Measurements from ENCODE around the gene PPP2R2C. TPM values are rescaled to one million over a fixed set of nuclear protein-coding genes. Genes with fewer than 3 reads are reported as not detected.

The PPP2R2C gene
- polyA plus RNA-seq, 1 donor (not counting 4 experiments of a cell fraction or from before 2014, with no cell fraction given), result 12.3 TPM

DNA sequence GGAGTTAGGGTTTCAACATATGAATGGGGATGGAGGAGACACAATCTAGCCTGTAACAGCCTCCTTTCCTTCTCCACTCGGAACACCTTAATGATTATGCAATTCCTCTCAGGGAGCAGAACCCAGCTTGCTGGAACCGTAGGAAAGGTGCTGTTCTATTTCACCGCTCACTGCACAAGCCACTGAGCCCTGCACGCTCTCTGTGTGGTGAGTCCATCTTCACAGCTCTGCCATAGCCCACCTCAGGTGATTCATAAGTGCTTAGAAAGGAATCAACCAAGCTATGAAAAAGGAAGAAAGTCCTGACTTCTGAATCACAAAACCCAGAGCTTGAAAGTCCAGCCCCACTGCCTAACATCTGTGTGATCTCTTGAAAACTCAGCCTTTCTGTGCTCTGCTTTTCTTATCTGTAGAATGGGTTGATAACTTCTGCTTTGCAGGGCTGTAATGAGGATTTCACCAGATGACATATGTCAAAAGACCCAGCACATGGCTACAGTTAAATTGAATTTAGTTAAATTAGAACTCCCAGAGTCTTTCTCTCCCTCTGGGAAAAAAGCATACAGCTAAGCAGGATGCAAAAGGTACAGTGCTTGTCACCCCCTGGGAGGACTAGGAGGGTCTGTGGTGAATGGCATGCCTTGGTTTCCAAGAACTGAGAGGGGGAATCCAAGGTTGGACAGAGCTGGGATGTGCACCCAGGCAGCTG lies 111.2 kb downstream of the PPP2R2C start:
- H3K4me2 ChIP-seq (ENCODE audit: control insufficient read depth, extremely low read depth, insufficient read depth, low read depth, low read length), result no peak overlapping the region
- dilution Hi-C loops (cut with MboI; ENCODE audit: extremely low pct_ligation_motif_present, low sequenced_read_pairs), result no loop called here
- no peaks in the 10 kb centered on the region for H3K9me1 ChIP-seq (ENCODE audit: control insufficient read depth, extremely low read depth, insufficient read depth, low read length)

DNA sequence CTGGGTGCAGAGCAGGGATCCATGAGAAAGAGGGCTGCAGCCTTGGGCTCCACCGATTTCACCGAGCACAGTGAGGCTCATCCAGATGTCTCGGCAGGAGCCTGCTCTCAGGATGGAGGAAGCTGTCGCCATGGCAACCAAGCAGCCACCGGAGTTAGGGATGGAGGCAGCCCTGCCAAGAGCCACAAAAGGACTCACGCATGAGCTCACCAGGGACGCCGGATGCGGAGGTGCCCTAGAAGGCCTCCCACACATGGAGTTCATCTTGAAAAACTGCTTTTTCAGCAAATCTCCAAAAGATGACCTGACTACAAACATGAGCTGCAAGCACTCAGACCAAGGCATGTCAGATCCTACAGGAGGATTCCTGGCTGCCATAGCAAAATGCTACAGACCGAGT lies 112.0 kb downstream of the PPP2R2C start:
- no peak for TF ChIP-seq EZH2 (IDR thresholded peaks at IDR 0.05; ENCODE audit: low read length)
- TF ChIP-seq, protein P1, sequence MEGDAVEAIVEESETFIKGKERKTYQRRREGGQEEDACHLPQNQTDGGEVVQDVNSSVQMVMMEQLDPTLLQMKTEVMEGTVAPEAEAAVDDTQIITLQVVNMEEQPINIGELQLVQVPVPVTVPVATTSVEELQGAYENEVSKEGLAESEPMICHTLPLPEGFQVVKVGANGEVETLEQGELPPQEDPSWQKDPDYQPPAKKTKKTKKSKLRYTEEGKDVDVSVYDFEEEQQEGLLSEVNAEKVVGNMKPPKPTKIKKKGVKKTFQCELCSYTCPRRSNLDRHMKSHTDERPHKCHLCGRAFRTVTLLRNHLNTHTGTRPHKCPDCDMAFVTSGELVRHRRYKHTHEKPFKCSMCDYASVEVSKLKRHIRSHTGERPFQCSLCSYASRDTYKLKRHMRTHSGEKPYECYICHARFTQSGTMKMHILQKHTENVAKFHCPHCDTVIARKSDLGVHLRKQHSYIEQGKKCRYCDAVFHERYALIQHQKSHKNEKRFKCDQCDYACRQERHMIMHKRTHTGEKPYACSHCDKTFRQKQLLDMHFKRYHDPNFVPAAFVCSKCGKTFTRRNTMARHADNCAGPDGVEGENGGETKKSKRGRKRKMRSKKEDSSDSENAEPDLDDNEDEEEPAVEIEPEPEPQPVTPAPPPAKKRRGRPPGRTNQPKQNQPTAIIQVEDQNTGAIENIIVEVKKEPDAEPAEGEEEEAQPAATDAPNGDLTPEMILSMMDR (optimal IDR thresholded peaks at IDR 0.05 in 1 of 3, IDR thresholded peaks at IDR 0.05 in 1 of 3, conservative IDR thresholded peaks at IDR 0.05 in 1 of 3; ENCODE audit: extremely low read depth in 1 of 3, insufficient read depth in 2 of 3, low read length in 3 of 3), result no peak
- H2AFZ ChIP-seq (ENCODE audit: control insufficient read depth, low read length), result no peak overlapping the region
- no peaks in the 10 kb centered on the region for H3K9me1 ChIP-seq (ENCODE audit: control insufficient read depth, extremely low read depth, insufficient read depth, low read length)
- H3K27me3 ChIP-seq (ENCODE audit: control insufficient read depth, extremely low read depth, insufficient read depth, low read length), result no peaks in the 10 kb centered on the region
- FAIRE-seq (no peak), DNase-seq (ENCODE audit: low read depth, low spot score) (no peak)
- H3K9me3 ChIP-seq (ENCODE audit: control insufficient read depth, low read depth, low read length), result no peaks in the 10 kb centered on the region
- no peak overlapping the region for H3K27ac ChIP-seq (ENCODE audit: control insufficient read depth, insufficient read depth, low read length)
- H3K4me2 ChIP-seq (ENCODE audit: control insufficient read depth, extremely low read depth, insufficient read depth, low read depth, low read length), result no peak overlapping the region
- no peak overlapping the region for H3K9ac ChIP-seq (ENCODE audit: control insufficient read depth, extremely low read depth, insufficient read depth, low read length)
- peaks cover 0 to 1% of the 10 kb centered on the region in 2 experiments for H3K36me3 ChIP-seq (ENCODE audit: control insufficient read depth in 2 of 2, extremely low read depth in 1 of 2, insufficient read depth in 2 of 2, low read length in 2 of 2)
- no peaks in the 10 kb centered on the region for H3K79me2 ChIP-seq (ENCODE audit: control insufficient read depth, insufficient read depth, low read length)
- no peaks in the 10 kb centered on the region for H4K20me1 ChIP-seq (ENCODE audit: control insufficient read depth, extremely low read depth, insufficient read depth, low read length)
- dilution Hi-C loops (cut with MboI; ENCODE audit: extremely low pct_ligation_motif_present, low sequenced_read_pairs), result no loop called here
- no peaks in the 10 kb centered on the region for H3K4me1 ChIP-seq (ENCODE audit: control insufficient read depth, extremely low read depth, insufficient read depth, low read length)
- no peak overlapping the region for H3K4me3 ChIP-seq (ENCODE audit: control insufficient read depth in 2 of 3, extremely low read depth in 1 of 3, insufficient read depth in 2 of 3, low read depth in 1 of 3, low read length in 3 of 3)

More for the DNA sequence above, 111.2 kb downstream of the PPP2R2C start:
- no peak overlapping the region for H3K27ac ChIP-seq (ENCODE audit: control insufficient read depth, insufficient read depth, low read length)
- TF ChIP-seq EZH2 (IDR thresholded peaks at IDR 0.05; ENCODE audit: low read length), result no peak
- TF ChIP-seq, protein P1 (optimal IDR thresholded peaks at IDR 0.05 in 1 of 3, IDR thresholded peaks at IDR 0.05 in 1 of 3, conservative IDR thresholded peaks at IDR 0.05 in 1 of 3; ENCODE audit: extremely low read depth in 1 of 3, insufficient read depth in 2 of 3, low read length in 3 of 3), result no peak
- no peaks in the 10 kb centered on the region for H4K20me1 ChIP-seq (ENCODE audit: control insufficient read depth, extremely low read depth, insufficient read depth, low read length)
- no peaks in the 10 kb centered on the region for H3K79me2 ChIP-seq (ENCODE audit: control insufficient read depth, insufficient read depth, low read length)
- H3K36me3 ChIP-seq (ENCODE audit: control insufficient read depth in 2 of 2, extremely low read depth in 1 of 2, insufficient read depth in 2 of 2, low read length in 2 of 2), result peaks cover 0 to 1% of the 10 kb centered on the region in 2 experiments
- H3K4me3 ChIP-seq (ENCODE audit: control insufficient read depth in 2 of 3, extremely low read depth in 1 of 3, insufficient read depth in 2 of 3, low read depth in 1 of 3, low read length in 3 of 3), result no peak overlapping the region
- no peak for DNase-seq (ENCODE audit: low read depth, low spot score)
- no peak overlapping the region for H2AFZ ChIP-seq (ENCODE audit: control insufficient read depth, low read length)
- H3K9me3 ChIP-seq (ENCODE audit: control insufficient read depth, low read depth, low read length), result no peaks in the 10 kb centered on the region
- H3K4me1 ChIP-seq (ENCODE audit: control insufficient read depth, extremely low read depth, insufficient read depth, low read length), result no peaks in the 10 kb centered on the region
- no peaks in the 10 kb centered on the region for H3K27me3 ChIP-seq (ENCODE audit: control insufficient read depth, extremely low read depth, insufficient read depth, low read length)
- no peak overlapping the region for H3K9ac ChIP-seq (ENCODE audit: control insufficient read depth, extremely low read depth, insufficient read depth, low read length)
- FAIRE-seq, result no peak
